Measurements from ENCODE around the gene PARP15. TPM values are rescaled to one million over a fixed set of nuclear protein-coding genes. Genes with fewer than 3 reads are reported as not detected.

Gene PARP15
- total RNA-seq, 2 experiments from 2014 or later = 0.70 to 3.4 TPM

DNA sequence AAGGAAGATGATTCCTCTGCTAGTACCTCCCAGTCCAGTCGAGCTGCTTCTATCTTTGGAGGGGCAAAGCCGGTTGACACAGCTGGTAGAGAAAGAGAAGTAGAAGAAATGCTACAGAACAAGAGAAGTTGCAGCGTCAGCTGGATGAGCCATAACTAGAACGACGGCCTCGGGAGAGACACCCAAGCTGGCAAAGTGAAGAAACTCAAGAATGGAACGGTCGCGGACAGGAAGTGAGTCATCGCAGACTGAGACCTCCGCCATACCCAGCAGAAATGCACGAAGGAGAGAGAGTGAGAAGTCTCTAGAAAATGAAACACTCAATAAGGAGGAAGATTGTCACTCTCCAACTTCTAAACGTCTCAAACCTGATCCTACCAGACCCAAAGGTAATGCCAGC lies 84.2 kb downstream of the PARP15 start:
- DNase-seq (ENCODE audit: low spot score) = no peak

GRCh38 chr3:122662505-122662904 lies 85.1 kb downstream of the PARP15 start:
- intact Hi-C loops (cut with micrococcal nuclease; ENCODE audit: unreplicated experiment) = loop anchor here (5.0 kb wide), 1 partner anchor 270 kb away; no protein-coding TSS in a partner anchor
- H3K27ac ChIP-seq (ENCODE audit: low read depth, low read length, poor library complexity, severe bottlenecking) = no peak overlapping the region
- POLR2A ChIA-PET = no interaction called here
- no peak overlapping the region for H3K4me2 ChIP-seq (ENCODE audit: low read length)
- no peaks in the 10 kb centered on the region for H4K20me1 ChIP-seq (ENCODE audit: insufficient read depth, low read length)
- CTCF ChIA-PET (ENCODE audit: unreplicated experiment) = no interaction called here
- TF ChIP-seq CTCF (conservative IDR thresholded peaks at IDR 0.05; ENCODE audit: low read length) (no peak), EZH2phosphoT487 (IDR thresholded peaks at IDR 0.05; ENCODE audit: borderline replicate concordance, low read depth, low read length) (no peak)
- H3K4me1 ChIP-seq (ENCODE audit: insufficient read depth, low read length, poor library complexity, severe bottlenecking) = peaks cover 6% of the 10 kb centered on the region
- no peaks in the 10 kb centered on the region for H3K9me2 ChIP-seq (ENCODE audit: insufficient read depth, low read length)
- no peak overlapping the region for H2AFZ ChIP-seq (ENCODE audit: low read length)
- no peaks in the 10 kb centered on the region for H3K36me3 ChIP-seq (ENCODE audit: insufficient read depth, low read length)
- no TSS peak for BruUV-seq (replicated peaks)
- no peaks in the 10 kb centered on the region for H3K9me3 ChIP-seq (ENCODE audit: low read length)
- no peak for DNase-seq (ENCODE audit: low spot score)
- H3K4me3 ChIP-seq (ENCODE audit: low read depth, low read length, poor library complexity, severe bottlenecking) = no peak overlapping the region
- no peaks in the 10 kb centered on the region for H3K79me2 ChIP-seq (ENCODE audit: insufficient read depth, low read depth, low read length)

More for the DNA sequence above, 84.2 kb downstream of the PARP15 start:
- Histone ChIP-seq H3K79me2 (ENCODE audit: insufficient read depth, low read depth, low read length) (no peaks in the 10 kb centered on the region), H3K36me3 (ENCODE audit: insufficient read depth, low read length) (no peaks in the 10 kb centered on the region), H3K9me3 (ENCODE audit: low read length) (no peaks in the 10 kb centered on the region), H4K20me1 (ENCODE audit: insufficient read depth, low read length) (no peaks in the 10 kb centered on the region), H3K4me2 (ENCODE audit: low read length) (peak overlapping the region; percentile 27; the same call in 1 of the 2 replicates), H3K27ac (ENCODE audit: low read depth, low read length, poor library complexity, severe bottlenecking) (no peak overlapping the region), H2AFZ (ENCODE audit: low read length) (peak overlapping the region; percentile 65), H3K4me1 (ENCODE audit: insufficient read depth, low read length, poor library complexity, severe bottlenecking) (peaks cover 6% of the 10 kb centered on the region), H3K9me2 (ENCODE audit: insufficient read depth, low read length) (no peaks in the 10 kb centered on the region), H3K4me3 (ENCODE audit: low read depth, low read length, poor library complexity, severe bottlenecking) (no peak overlapping the region)
- CTCF ChIA-PET (ENCODE audit: unreplicated experiment) = no interaction called here
- TF ChIP-seq EZH2phosphoT487 (IDR thresholded peaks at IDR 0.05; ENCODE audit: borderline replicate concordance, low read depth, low read length) = no peak
- TF ChIP-seq CTCF (conservative IDR thresholded peaks at IDR 0.05; ENCODE audit: low read length) = no peak
- BruUV-seq (replicated peaks) = no TSS peak
- POLR2A ChIA-PET = no interaction called here
- intact Hi-C loops (cut with micrococcal nuclease; ENCODE audit: unreplicated experiment) = loop anchor here (5.0 kb wide), 1 partner anchor 269 kb away; no protein-coding TSS in a partner anchor

GRCh38 chr3:122665226-122665786 lies 87.9 kb downstream of the PARP15 start:
- BruUV-seq (replicated peaks) = no TSS peak
- Histone ChIP-seq H3K27ac (ENCODE audit: low read depth, low read length, poor library complexity, severe bottlenecking) (no peak overlapping the region), H3K9me2 (ENCODE audit: insufficient read depth, low read length) (no peaks in the 10 kb centered on the region), H4K20me1 (ENCODE audit: insufficient read depth, low read length) (no peaks in the 10 kb centered on the region), H3K4me1 (ENCODE audit: insufficient read depth, low read length, poor library complexity, severe bottlenecking) (peaks cover 6% of the 10 kb centered on the region), H3K36me3 (ENCODE audit: insufficient read depth, low read length) (no peaks in the 10 kb centered on the region), H3K9me3 (ENCODE audit: low read length) (no peaks in the 10 kb centered on the region), H3K79me2 (ENCODE audit: insufficient read depth, low read depth, low read length) (no peaks in the 10 kb centered on the region), H3K4me3 (ENCODE audit: low read depth, low read length, poor library complexity, severe bottlenecking) (no peak overlapping the region), H2AFZ (ENCODE audit: low read length) (no peak overlapping the region), H3K4me2 (ENCODE audit: low read length) (no peak overlapping the region)
- TF ChIP-seq CTCF (conservative IDR thresholded peaks at IDR 0.05; ENCODE audit: low read length) (no peak), EZH2phosphoT487 (IDR thresholded peaks at IDR 0.05; ENCODE audit: borderline replicate concordance, low read depth, low read length) (no peak)
- CTCF ChIA-PET (ENCODE audit: unreplicated experiment) = no interaction called here
- POLR2A ChIA-PET = no interaction called here
- no peak for DNase-seq (ENCODE audit: low spot score)
- intact Hi-C loops (cut with micrococcal nuclease; ENCODE audit: unreplicated experiment) = no loop called here
